Panc1 (cell line): ENCODE results near the gene HIC2. TPM values are rescaled to one million over a fixed set of nuclear protein-coding genes. Genes with fewer than 3 reads are reported as not detected.
"Not testable (repeated sequence)": the region's sequence is repeated elsewhere in the genome, so short reads cannot be mapped to it uniquely, and the experiment has no call there.

Experiments
- ATAC-seq: fragments of 200-7000 bp; cut with Tn5 transposase; 2 replicates; pipeline ENCODE4 v1.9.1; 2020; ENCODE audit warnings: mild to moderate bottlenecking, moderate library complexity
- BruUV-seq: library from RNA; stranded (reverse); fragments of 400-500 nt; replicated peaks from 2 replicates; lab custom pipeline; 2021; lab: Mats Ljungman, UMichigan
- CTCF ChIA-PET: fragments of 300-600 bp; sonication (Branson Sonifier 250); formaldehyde crosslinking; loops from one replicate; lab custom pipeline; 2022; ENCODE audit warnings: antibody characterized with exemption; lab: Charles Lee
- POLR2A ChIA-PET: fragments of 300-600 bp; sonication (Branson Sonifier 250); formaldehyde crosslinking; loops from one replicate; lab custom pipeline; 2022; ENCODE audit warnings: antibody characterized with exemption; lab: Charles Lee
- DNase-seq: peaks from one replicate; pipeline ENCODE4 v3.0.0-alpha.2; 2010; ENCODE audit warnings: low read depth, low spot score
- H3K27ac ChIP-seq: 2 replicates; pipeline ENCODE4 v1.5.1; 2011; ENCODE audit warnings: mild to moderate bottlenecking, low read length, inconsistent platforms
- H3K27me3 ChIP-seq: fragments of 200-500 bp; sonication (Bioruptor generic); 2 replicates; pipeline ENCODE4 v1.6.0; 2014; ENCODE audit warnings: low read length, inconsistent platforms; ENCODE audit not compliant: control insufficient read depth, insufficient read depth
- H3K36me3 ChIP-seq: fragments of 200-500 bp; sonication (Bioruptor generic); 2 replicates; pipeline ENCODE4 v1.5.1; 2014; ENCODE audit warnings: inconsistent platforms, mild to moderate bottlenecking, low read length, moderate library complexity; ENCODE audit not compliant: control insufficient read depth, insufficient read depth
- H3K4me1 ChIP-seq: 2 replicates; pipeline ENCODE4 v1.5.1; 2011; ENCODE audit warnings: inconsistent platforms, mild to moderate bottlenecking, low read length, moderate library complexity; ENCODE audit not compliant: control insufficient read depth, insufficient read depth
- H3K4me3 ChIP-seq, 2 experiments: 2 replicates each; pipeline ENCODE4 v1.5.1; 2011 to 2012; ENCODE audit warnings: low read depth in 2 of 2, low read length in 2 of 2, mild to moderate bottlenecking in 2 of 2, inconsistent platforms in 1 of 2, moderate library complexity in 1 of 2
- H3K9me3 ChIP-seq: fragments of 200-500 bp; sonication (Bioruptor generic); 2 replicates; pipeline ENCODE4 v1.5.1; 2014; ENCODE audit warnings: low read depth, mild to moderate bottlenecking, inconsistent platforms, low read length, moderate library complexity; ENCODE audit not compliant: control insufficient read depth, insufficient read depth
- in situ Hi-C: cut with HindIII; loops from 2 replicates; pipeline ENCODE4 v1.10.0; 2016; ENCODE audit warnings: low sequenced_read_pairs, low pct_unique_long_range_greater_than_20kb
- intact Hi-C: fragments of 100-400 bp; cut with micrococcal nuclease; formaldehyde crosslinking; loops from one replicate; pipeline ENCODE4 v1.10.0; 2022; ENCODE audit not compliant: unreplicated experiment
- total RNA-seq: library from RNA; stranded (reverse); gene quantifications from one replicate; pipeline ENCODE4 v1.2.1, GENCODE V29; 2021; ENCODE audit not compliant: unreplicated experiment

Gene HIC2
- total RNA-seq, 1 experiment from 2014 or later, result 7.3 TPM

- H3K9me3 ChIP-seq, H3K27me3 ChIP-seq, DNase-seq, intact Hi-C loops, H3K4me1 ChIP-seq, CTCF ChIA-PET, H3K4me3 ChIP-seq, ATAC-seq, H3K36me3 ChIP-seq, in situ Hi-C loops, H3K27ac ChIP-seq, POLR2A ChIA-PET, BruUV-seq: not testable (repeated sequence)
Measured at GRCh38 chr22:21498489-21498888, 81.3 kb downstream of the HIC2 start.

GRCh38 chr22:21499623-21500506 is 82.7 kb downstream of the HIC2 start:
- H3K4me3 ChIP-seq, H3K4me1 ChIP-seq, H3K9me3 ChIP-seq, H3K27ac ChIP-seq, DNase-seq, intact Hi-C loops, POLR2A ChIA-PET, H3K36me3 ChIP-seq, in situ Hi-C loops, CTCF ChIA-PET, H3K27me3 ChIP-seq, ATAC-seq: not testable (repeated sequence)
- BruUV-seq, result TSS peak; percentile 85

Other genes starting within 250 kb of the HIC2 start
- gene RIMBP3B, start 33.6 kb upstream of the HIC2 start, total RNA-seq, result 0.54 TPM
- gene TMEM191C, start 50.0 kb downstream of the HIC2 start, total RNA-seq, result 2.9 TPM
- gene RIMBP3C, start 134.1 kb downstream of the HIC2 start, total RNA-seq, result 0.90 TPM
- 51.1 TPM for gene UBE2L3, start 150.3 kb downstream of the HIC2 start, total RNA-seq
- 60.6 TPM for gene YDJC, start 212.7 kb downstream of the HIC2 start, total RNA-seq
- gene CCDC116, start 215.4 kb downstream of the HIC2 start, total RNA-seq, result not detected
- 66.0 TPM for gene SDF2L1, start 224.9 kb downstream of the HIC2 start, total RNA-seq
- gene PPIL2, start 248.6 kb downstream of the HIC2 start, total RNA-seq, result 40.0 TPM